Measurements from ENCODE around the gene ADAMTSL5.
"Not testable (repeated sequence)": the region's sequence is repeated elsewhere in the genome, so short reads cannot be mapped to it uniquely, and the experiment has no call there.

ADAMTSL5 gene

GRCh38 chr19:1510807-1511206, 2.0 kb downstream of the ADAMTSL5 start:
- no peaks in the 10 kb centered on the region for H3K9me3 Mint-ChIP-seq
- H3K27me3 Mint-ChIP-seq, result peaks cover 3% of the 10 kb centered on the region
- no peak overlapping the region for H3K27ac Mint-ChIP-seq
- H3K36me3 Mint-ChIP-seq (ENCODE audit: low read depth), result peaks cover 2% of the 10 kb centered on the region
- DNase-seq, result no peak
- H3K4me1 Mint-ChIP-seq (ENCODE audit: low read depth), result peaks cover 25% of the 10 kb centered on the region
- no peak overlapping the region for H3K4me3 Mint-ChIP-seq

DNA sequence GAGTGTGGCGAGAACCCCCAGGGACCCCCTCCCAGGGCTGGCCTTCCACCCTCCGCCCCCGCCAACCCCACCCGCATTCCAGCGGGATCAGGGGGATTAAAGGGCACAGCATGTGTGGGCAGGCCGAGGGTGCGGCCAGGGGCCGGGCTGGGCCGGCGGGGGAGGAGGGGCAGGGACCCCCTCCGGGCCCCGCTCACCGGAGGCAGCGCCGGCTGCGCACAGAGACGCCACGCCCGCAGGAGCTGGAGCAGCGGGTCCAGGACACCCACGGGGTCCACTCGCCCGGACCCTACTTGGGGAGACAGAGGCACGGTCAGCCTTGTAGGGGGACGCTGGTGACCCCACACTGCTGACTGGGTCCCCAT, 2.4 kb downstream of the ADAMTSL5 start:
- no peak overlapping the region for H3K4me3 Mint-ChIP-seq
- peaks cover 25% of the 10 kb centered on the region for H3K4me1 Mint-ChIP-seq (ENCODE audit: low read depth)
- peaks cover 4% of the 10 kb centered on the region for H3K36me3 Mint-ChIP-seq (ENCODE audit: low read depth)
- no peaks in the 10 kb centered on the region for H3K9me3 Mint-ChIP-seq
- peaks cover 3% of the 10 kb centered on the region for H3K27me3 Mint-ChIP-seq
- no peak for DNase-seq
- no peak overlapping the region for H3K27ac Mint-ChIP-seq

DNA sequence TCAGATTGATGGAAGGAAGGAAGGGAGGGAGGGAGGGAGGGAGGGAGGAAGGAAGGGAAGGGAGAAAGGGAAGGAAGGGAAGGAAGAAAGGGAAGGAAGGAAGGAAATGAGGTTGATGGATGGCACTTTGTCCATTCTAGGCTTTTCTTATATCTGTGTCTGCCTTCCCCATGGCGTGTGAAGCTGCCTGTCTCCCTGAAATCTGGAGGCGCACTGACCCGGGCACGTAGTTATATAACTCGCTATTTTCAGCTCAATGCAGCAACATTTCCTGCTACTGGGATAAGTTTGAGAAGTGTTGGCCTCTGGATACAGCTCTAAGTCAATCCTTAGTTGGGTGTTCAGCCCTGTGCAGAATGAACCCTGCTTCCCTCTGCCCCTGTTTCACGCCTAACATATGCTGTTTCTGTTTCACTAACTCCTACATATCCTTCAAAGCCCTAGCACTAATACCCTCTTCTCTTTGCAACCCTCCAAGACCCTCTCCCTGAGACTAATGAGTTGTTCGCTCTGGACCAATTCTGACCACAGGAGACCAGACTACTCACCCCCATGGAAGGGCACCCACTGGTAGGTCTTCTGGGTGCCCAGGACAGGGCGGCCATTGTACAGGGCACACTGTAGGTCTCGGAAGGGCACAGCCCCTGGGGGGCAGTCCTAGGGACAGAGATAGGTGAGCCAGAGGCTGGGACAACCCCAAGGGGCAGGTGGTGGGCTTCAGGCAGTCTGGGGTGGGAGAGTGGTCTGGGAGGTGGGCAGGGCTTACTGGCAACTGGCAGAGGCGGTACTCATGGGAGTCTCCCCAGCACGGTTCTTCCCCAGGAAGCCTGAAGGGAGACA, 3.0 kb downstream of the ADAMTSL5 start:
- peaks cover 3% of the 10 kb centered on the region for H3K27me3 Mint-ChIP-seq
- no peaks in the 10 kb centered on the region for H3K9me3 Mint-ChIP-seq
- peaks cover 4% of the 10 kb centered on the region for H3K36me3 Mint-ChIP-seq (ENCODE audit: low read depth)
- H3K4me3 Mint-ChIP-seq, result no peak overlapping the region
- H3K4me1 Mint-ChIP-seq (ENCODE audit: low read depth), result peaks cover 25% of the 10 kb centered on the region
- no peak overlapping the region for H3K27ac Mint-ChIP-seq
- DNase-seq, result no peak

GRCh38 chr19:1508507-1508856, 4.3 kb downstream of the ADAMTSL5 start:
- DNase-seq, result no peak
- Mint-ChIP-seq H3K9me3 (no peaks in the 10 kb centered on the region), H3K27me3 (peaks cover 6% of the 10 kb centered on the region), H3K36me3 (ENCODE audit: low read depth) (peaks cover 4% of the 10 kb centered on the region), H3K27ac (no peak overlapping the region), H3K4me3 (no peak overlapping the region), H3K4me1 (ENCODE audit: low read depth) (peaks cover 27% of the 10 kb centered on the region)

DNA sequence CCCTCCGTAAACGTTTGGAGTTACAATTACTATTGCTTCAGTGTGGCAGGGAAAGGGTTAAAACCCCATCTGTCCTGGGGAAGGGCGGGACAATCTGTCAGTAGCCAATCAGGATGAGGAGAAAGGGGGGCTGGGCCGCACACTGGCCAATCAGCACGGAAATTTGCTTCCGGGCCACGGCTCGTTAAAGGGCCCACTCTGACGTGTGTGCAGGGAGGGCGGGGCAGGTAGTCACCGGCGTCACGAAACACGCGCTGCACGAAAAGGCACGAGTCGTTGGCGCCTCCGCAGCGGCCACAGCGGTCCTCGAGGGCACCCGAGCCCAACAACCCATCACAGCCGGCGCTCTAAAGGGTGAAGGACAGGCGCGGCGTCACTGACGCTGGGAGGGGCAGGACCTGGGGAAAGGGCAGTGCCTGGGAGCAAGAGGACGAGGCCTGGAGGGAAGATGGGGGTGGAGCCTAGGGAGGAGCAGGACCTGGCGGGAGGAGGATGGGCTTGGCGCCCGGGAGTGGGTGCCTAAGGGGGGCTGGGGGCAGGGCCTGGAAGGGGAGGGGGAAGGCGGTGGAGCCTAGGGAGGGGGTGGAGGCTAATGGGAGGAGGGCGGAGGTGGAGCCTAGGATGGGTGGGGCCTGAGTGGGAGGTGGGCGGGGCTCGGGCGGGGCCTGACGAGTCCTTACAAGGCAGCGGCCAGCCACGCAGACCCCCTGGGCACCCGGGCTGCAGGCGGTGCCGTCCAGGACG, 4.9 kb downstream of the ADAMTSL5 start:
- H3K9me3 Mint-ChIP-seq, result no peaks in the 10 kb centered on the region
- peak; percentile 92 for DNase-seq
- H3K27me3 Mint-ChIP-seq, result peaks cover 9% of the 10 kb centered on the region
- peak overlapping the region; percentile 77 for H3K4me3 Mint-ChIP-seq
- H3K36me3 Mint-ChIP-seq (ENCODE audit: low read depth), result peaks cover 4% of the 10 kb centered on the region
- peak overlapping the region; percentile 89 for H3K27ac Mint-ChIP-seq
- peaks cover 30% of the 10 kb centered on the region for H3K4me1 Mint-ChIP-seq (ENCODE audit: low read depth)

GRCh38 chr19:1507192-1507660, 5.6 kb downstream of the ADAMTSL5 start:
- DNase-seq, result no peak
- no peak overlapping the region for H3K4me3 Mint-ChIP-seq
- peaks cover 14% of the 10 kb centered on the region for H3K27me3 Mint-ChIP-seq
- peaks cover 29% of the 10 kb centered on the region for H3K4me1 Mint-ChIP-seq (ENCODE audit: low read depth)
- H3K9me3 Mint-ChIP-seq, result no peaks in the 10 kb centered on the region
- no peak overlapping the region for H3K27ac Mint-ChIP-seq
- peaks cover 4% of the 10 kb centered on the region for H3K36me3 Mint-ChIP-seq (ENCODE audit: low read depth)

- no peaks in the 10 kb centered on the region for H3K9me3 Mint-ChIP-seq
- DNase-seq, result no peak
- H3K27ac Mint-ChIP-seq, result peak overlapping the region; percentile 45
- H3K4me3 Mint-ChIP-seq, result no peak overlapping the region
- H3K4me1 Mint-ChIP-seq (ENCODE audit: low read depth), result peaks cover 28% of the 10 kb centered on the region
- peaks cover 4% of the 10 kb centered on the region for H3K36me3 Mint-ChIP-seq (ENCODE audit: low read depth)
- H3K27me3 Mint-ChIP-seq, result peaks cover 14% of the 10 kb centered on the region
Observed at GRCh38 chr19:1505991-1506881, 6.6 kb downstream of the ADAMTSL5 start.

DNA sequence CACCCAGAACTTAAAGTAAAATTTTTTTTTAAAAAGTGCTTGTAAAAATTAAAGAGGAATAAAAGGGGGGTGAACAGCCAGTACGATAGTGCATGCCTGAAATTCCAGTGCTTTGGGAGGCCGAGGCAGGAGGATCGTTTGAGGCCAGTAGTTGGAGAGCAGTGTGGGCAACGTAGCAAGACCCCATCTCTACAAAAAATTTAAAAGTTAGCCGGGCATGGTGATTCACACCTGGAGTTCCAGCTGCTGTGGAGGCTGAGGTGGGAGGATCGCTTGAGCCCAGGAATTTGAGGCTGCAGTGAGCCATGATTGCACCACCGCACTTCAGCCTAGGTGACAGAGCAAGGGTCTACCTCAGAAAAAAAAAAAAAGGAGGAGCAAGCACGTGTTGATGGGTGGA, 7.8 kb downstream of the ADAMTSL5 start:
- no peak overlapping the region for H3K27ac Mint-ChIP-seq
- no peak overlapping the region for H3K4me3 Mint-ChIP-seq
- DNase-seq, result no peak
- H3K36me3 Mint-ChIP-seq (ENCODE audit: low read depth), result peaks cover 4% of the 10 kb centered on the region
- no peaks in the 10 kb centered on the region for H3K9me3 Mint-ChIP-seq
- H3K27me3 Mint-ChIP-seq, result peaks cover 14% of the 10 kb centered on the region
- peaks cover 23% of the 10 kb centered on the region for H3K4me1 Mint-ChIP-seq (ENCODE audit: low read depth)

GRCh38 chr19:1503925-1504773, 8.7 kb downstream of the ADAMTSL5 start:
- no peak overlapping the region for H3K4me3 Mint-ChIP-seq
- H3K27ac Mint-ChIP-seq, result no peak overlapping the region
- DNase-seq, result no peak
- H3K36me3 Mint-ChIP-seq (ENCODE audit: low read depth), result peaks cover 2% of the 10 kb centered on the region
- peaks cover 18% of the 10 kb centered on the region for H3K4me1 Mint-ChIP-seq (ENCODE audit: low read depth)
- no peaks in the 10 kb centered on the region for H3K9me3 Mint-ChIP-seq
- peaks cover 14% of the 10 kb centered on the region for H3K27me3 Mint-ChIP-seq

- no peaks in the 10 kb centered on the region for H3K9me3 Mint-ChIP-seq
- DNase-seq, result peak; percentile 83
- no peak overlapping the region for H3K4me3 Mint-ChIP-seq
- no peak overlapping the region for H3K27ac Mint-ChIP-seq
- H3K4me1 Mint-ChIP-seq (ENCODE audit: low read depth), result peaks cover 17% of the 10 kb centered on the region
- H3K36me3 Mint-ChIP-seq (ENCODE audit: low read depth), result peaks cover 2% of the 10 kb centered on the region
- peaks cover 14% of the 10 kb centered on the region for H3K27me3 Mint-ChIP-seq
Observed at GRCh38 chr19:1503089-1503924, 9.5 kb downstream of the ADAMTSL5 start.

- Mint-ChIP-seq H3K36me3 (ENCODE audit: low read depth) (peaks cover 2% of the 10 kb centered on the region), H3K27me3 (peaks cover 14% of the 10 kb centered on the region), H3K9me3 (no peaks in the 10 kb centered on the region)
Observed at GRCh38 chr19:1502433-1503088, 10.3 kb downstream of the ADAMTSL5 start.

DNA sequence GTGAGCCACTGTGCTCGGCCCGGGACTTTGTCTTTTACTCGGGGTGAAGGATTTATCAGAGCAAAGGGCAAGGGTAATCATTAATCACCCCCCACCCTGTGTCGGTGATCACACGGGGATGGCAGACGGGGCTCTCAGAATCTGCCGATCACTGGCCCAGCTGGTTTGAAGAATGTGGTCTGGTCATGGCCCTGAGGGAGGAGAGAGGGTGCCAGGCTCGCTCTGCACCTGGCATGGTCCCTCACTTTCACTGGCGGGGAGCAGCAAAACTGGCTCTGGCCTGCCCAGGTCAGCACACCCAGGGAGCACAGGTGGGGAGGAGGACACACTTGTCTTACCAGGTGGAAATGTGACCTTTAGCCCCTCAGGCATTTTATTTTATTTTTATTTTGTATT, 11.6 kb downstream of the ADAMTSL5 start:
- Mint-ChIP-seq H3K4me3 (no peak overlapping the region), H3K36me3 (ENCODE audit: low read depth) (peaks cover 2% of the 10 kb centered on the region), H3K9me3 (no peaks in the 10 kb centered on the region), H3K27ac (no peak overlapping the region), H3K27me3 (peaks cover 14% of the 10 kb centered on the region), H3K4me1 (ENCODE audit: low read depth) (peaks cover 10% of the 10 kb centered on the region)
- DNase-seq, result no peak

More at GRCh38 chr19:1502433-1503088, 10.3 kb downstream of the ADAMTSL5 start:
- DNase-seq, result no peak
- Mint-ChIP-seq H3K27ac (no peak overlapping the region), H3K4me3 (no peak overlapping the region), H3K4me1 (ENCODE audit: low read depth) (peaks cover 12% of the 10 kb centered on the region)

DNA sequence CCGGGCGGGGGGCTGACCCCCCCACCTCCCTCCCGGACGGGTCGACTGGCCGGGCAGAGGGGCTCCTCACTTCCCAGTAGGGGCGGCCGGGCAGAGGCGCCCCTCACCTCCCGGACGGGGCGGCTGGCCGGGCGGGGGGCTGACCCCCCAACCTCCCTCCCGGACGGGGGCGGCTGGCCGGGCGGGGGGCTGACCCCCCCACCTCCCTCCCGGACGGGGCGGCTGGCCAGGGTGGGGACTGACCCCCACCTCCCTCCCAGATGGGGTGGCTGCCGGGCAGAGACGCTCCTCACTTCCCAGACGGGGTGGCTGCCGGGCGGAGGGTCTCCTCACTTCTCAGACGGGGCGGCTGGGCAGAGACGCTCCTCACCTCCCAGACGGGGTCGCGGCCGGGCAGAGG, 13.6 kb downstream of the ADAMTSL5 start:
- H3K36me3 Mint-ChIP-seq (ENCODE audit: low read depth); DNase-seq; H3K27ac Mint-ChIP-seq; H3K9me3 Mint-ChIP-seq; H3K4me1 Mint-ChIP-seq (ENCODE audit: low read depth); H3K4me3 Mint-ChIP-seq: not testable (repeated sequence)
- H3K27me3 Mint-ChIP-seq, result peaks cover 11% of the 10 kb centered on the region
